ENCODE measurements around the gene PFN1. TPM values are rescaled to one million over a fixed set of nuclear protein-coding genes. Genes with fewer than 3 reads are reported as not detected.

PFN1 gene
- total and polyA plus RNA-seq, 9 of the 15 experiments (the other 6 are each of a cell fraction or from before 2014, with no cell fraction given) = 60.5 to 1,479 (median 456) TPM

GRCh38 chr17:4908711-4909496 is 39.4 kb downstream of the PFN1 start:
- Histone ChIP-seq H3K9ac (ENCODE audit: insufficient read depth in 1 of 2, low read depth in 2 of 2, low read length in 2 of 2) (peak overlapping the region in 1 of 2 experiments; percentile 58; a peak in 1 of 4 replicates), H2AFZ (ENCODE audit: low read depth, low read length) (peak overlapping the region; percentile 95), H3K79me2 (ENCODE audit: control insufficient read depth, insufficient read depth, low read length) (no peaks in the 10 kb centered on the region), H4K20me1 (replicated peaks; ENCODE audit: control insufficient read depth, insufficient read depth, low read length) (no peaks in the 10 kb centered on the region), H3K36me3 (ENCODE audit: control insufficient read depth, insufficient read depth, low read length) (no peaks in the 10 kb centered on the region), H3K27ac (ENCODE audit: extremely low read depth, low read depth, low read length) (no peak overlapping the region; the same call in 2 of the 3 replicates), H3K9me3 (replicated peaks; ENCODE audit: control insufficient read depth, insufficient read depth, low read depth, low read length) (no peaks in the 10 kb centered on the region), H3K4me1 (replicated peaks in 1 of 2; ENCODE audit: control insufficient read depth in 2 of 2, insufficient read depth in 2 of 2, low read length in 2 of 2) (peaks cover 3 to 12% of the 10 kb centered on the region in 2 experiments; a peak in 4 of 5 replicates), H3K9me1 (ENCODE audit: control insufficient read depth, insufficient read depth, low read length) (no peaks in the 10 kb centered on the region), H3K27me3 (ENCODE audit: control insufficient read depth in 2 of 2, insufficient read depth in 2 of 2, low read length in 2 of 2) (no peaks in the 10 kb centered on the region; a peak in 1 of 5 replicates), H3K4me3 (no peak overlapping the region), H3K4me2 (ENCODE audit: insufficient read depth, low read length) (peak overlapping the region; percentile 25; the same call in 1 of the 2 replicates)
- 26% methylated on average over 15 of the region's 20 CpGs for WGBS (ENCODE audit: insufficient coverage, low coverage, missing lambda C conversion rate)
- FAIRE-seq = peak; percentile 78
- peak; percentile 99 for ATAC-seq
- POLR2A ChIA-PET = interaction anchor here (0.6 to 1.2 kb wide), 7 partner anchors 9 to 111 kb away, joined by 3 to 5 read pairs (median 3); partner anchors contain the start of genes C17orf107 and CAMTA2
- CTCF ChIA-PET (ENCODE audit: low intra/inter-chr PET ratio) = interaction anchor here (0.9 to 1.3 kb wide), 2 partner anchors 78 to 154 kb away, joined by 3 read pairs; no protein-coding TSS in a partner anchor
- DNase-seq (ENCODE audit: extremely low read depth in 1 of 4, low spot score in 3 of 4) = peak; percentile 55 to 80 (median 68)
- intact Hi-C loops (cut with micrococcal nuclease) (loop anchor here (1.0 to 10.0 kb wide), 2 partner anchors 56 to 153 kb away; partner anchors contain the start of gene SPAG7), in situ Hi-C loops (cut with MboI) (no loop called here)
- no TSS peak for BruUV-seq (replicated peaks)
- TF ChIP-seq HMGN3 (IDR thresholded peaks at IDR 0.05; ENCODE audit: borderline replicate concordance, extremely low read depth, insufficient read length, low read depth, low read length) (peak; percentile 55), FOXJ2 (tag; IDR thresholded peaks at IDR 0.05) (no peak), SMAD4 (CRISPR knock-in tag; conservative IDR thresholded peaks at IDR 0.05) (0 out of 2 replicates have a peak, but pooled peaks have one; percentile 41), HNRNPL (IDR thresholded peaks at IDR 0.05; ENCODE audit: low read depth, low read length) (no peak), NR0B1 (IDR thresholded peaks at IDR 0.05; ENCODE audit: partially characterized antibody) (no peak), NELFE (IDR thresholded peaks at IDR 0.05; ENCODE audit: insufficient read depth, insufficient read length) (no peak), BCOR (IDR thresholded peaks at IDR 0.05) (peak; percentile 67), DNMT1 (IDR thresholded peaks at IDR 0.05) (no peak), ARID1B (IDR thresholded peaks at IDR 0.05) (peak; percentile 55), MBD2 (IDR thresholded peaks at IDR 0.05; ENCODE audit: borderline replicate concordance, low read depth) (no peak), HNRNPK (IDR thresholded peaks at IDR 0.05; ENCODE audit: low read depth, low read length, poor library complexity, severe bottlenecking) (no peak), KAT8 (IDR thresholded peaks at IDR 0.05; ENCODE audit: low read depth) (no peak), CTBP1 (IDR thresholded peaks at IDR 0.05; ENCODE audit: borderline replicate concordance) (peak; percentile 30; the same call in 1 of the 2 replicates)
- TF ChIP-seq, protein P1, sequence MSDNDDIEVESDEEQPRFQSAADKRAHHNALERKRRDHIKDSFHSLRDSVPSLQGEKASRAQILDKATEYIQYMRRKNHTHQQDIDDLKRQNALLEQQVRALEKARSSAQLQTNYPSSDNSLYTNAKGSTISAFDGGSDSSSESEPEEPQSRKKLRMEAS (CRISPR knock-in tag; IDR thresholded peaks at IDR 0.05) = no peak
- TF ChIP-seq, protein P2, sequence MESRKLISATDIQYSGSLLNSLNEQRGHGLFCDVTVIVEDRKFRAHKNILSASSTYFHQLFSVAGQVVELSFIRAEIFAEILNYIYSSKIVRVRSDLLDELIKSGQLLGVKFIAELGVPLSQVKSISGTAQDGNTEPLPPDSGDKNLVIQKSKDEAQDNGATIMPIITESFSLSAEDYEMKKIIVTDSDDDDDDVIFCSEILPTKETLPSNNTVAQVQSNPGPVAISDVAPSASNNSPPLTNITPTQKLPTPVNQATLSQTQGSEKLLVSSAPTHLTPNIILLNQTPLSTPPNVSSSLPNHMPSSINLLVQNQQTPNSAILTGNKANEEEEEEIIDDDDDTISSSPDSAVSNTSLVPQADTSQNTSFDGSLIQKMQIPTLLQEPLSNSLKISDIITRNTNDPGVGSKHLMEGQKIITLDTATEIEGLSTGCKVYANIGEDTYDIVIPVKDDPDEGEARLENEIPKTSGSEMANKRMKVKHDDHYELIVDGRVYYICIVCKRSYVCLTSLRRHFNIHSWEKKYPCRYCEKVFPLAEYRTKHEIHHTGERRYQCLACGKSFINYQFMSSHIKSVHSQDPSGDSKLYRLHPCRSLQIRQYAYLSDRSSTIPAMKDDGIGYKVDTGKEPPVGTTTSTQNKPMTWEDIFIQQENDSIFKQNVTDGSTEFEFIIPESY (CRISPR knock-in tag; IDR thresholded peaks at IDR 0.05) = peak; percentile 68
- TF ChIP-seq, protein P3, sequence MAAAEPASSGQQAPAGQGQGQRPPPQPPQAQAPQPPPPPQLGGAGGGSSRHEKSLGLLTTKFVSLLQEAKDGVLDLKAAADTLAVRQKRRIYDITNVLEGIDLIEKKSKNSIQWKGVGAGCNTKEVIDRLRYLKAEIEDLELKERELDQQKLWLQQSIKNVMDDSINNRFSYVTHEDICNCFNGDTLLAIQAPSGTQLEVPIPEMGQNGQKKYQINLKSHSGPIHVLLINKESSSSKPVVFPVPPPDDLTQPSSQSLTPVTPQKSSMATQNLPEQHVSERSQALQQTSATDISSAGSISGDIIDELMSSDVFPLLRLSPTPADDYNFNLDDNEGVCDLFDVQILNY (CRISPR knock-in tag; IDR thresholded peaks at IDR 0.05) = no peak
